ENCODE data around the gene ZNF280D. TPM values are rescaled to one million over a fixed set of nuclear protein-coding genes. Genes with fewer than 3 reads are reported as not detected.
A peak's percentile ranks its signal among the peaks of the same experiment; 100 is the strongest.

The ZNF280D gene
- total RNA-seq, 2 donors from 2014 or later, result 28.3 to 38.7 TPM

- H3K27me3 ChIP-seq, result no peaks in the 10 kb centered on the region
- no peaks in the 10 kb centered on the region for H3K36me3 ChIP-seq (replicated peaks in 1 of 2; ENCODE audit: insufficient read depth in 1 of 2, low read depth in 2 of 2)
- DNase-seq, result peak; percentile 24 to 62 (median 35)
- no peaks in the 10 kb centered on the region for H3K9me3 ChIP-seq
- no peak overlapping the region for H3K4me3 ChIP-seq
- peaks cover 23% of the 10 kb centered on the region for H3K4me1 ChIP-seq
- ATAC-seq, result peak; percentile 92
- peak overlapping the region; percentile 54 to 64 (median 61) for H3K27ac ChIP-seq
- TF ChIP-seq CTCF (IDR thresholded peaks at IDR 0.05) (peak in 6 of 7 experiments; percentile 27 to 62 (median 48)), POLR2A (IDR thresholded peaks at IDR 0.05) (no peak)
- intact Hi-C loops (cut with DNase I), result no loop called here
Observed at GRCh38 chr15:56739964-56740640, 6.8 kb upstream of the ZNF280D start.

GRCh38 chr15:56739474-56739873 lies 6.2 kb upstream of the ZNF280D start:
- no peak overlapping the region for H3K4me3 ChIP-seq
- peak; percentile 12 for ATAC-seq

GRCh38 chr15:56737791-56738190 lies 4.5 kb upstream of the ZNF280D start:
- H3K27ac ChIP-seq, result no peak overlapping the region
- 77 to 85% methylated on average over 1 of the region's 1 CpG for WGBS, 2 donors
- no peak for DNase-seq
- H3K9me3 ChIP-seq, result no peaks in the 10 kb centered on the region
- no peaks in the 10 kb centered on the region for H3K27me3 ChIP-seq
- TF ChIP-seq CTCF (IDR thresholded peaks at IDR 0.05), result no peak
- no peak for TF ChIP-seq POLR2A (IDR thresholded peaks at IDR 0.05)
- no peak overlapping the region for H3K4me3 ChIP-seq
- peaks cover 29% of the 10 kb centered on the region for H3K4me1 ChIP-seq
- H3K36me3 ChIP-seq (replicated peaks in 1 of 2; ENCODE audit: insufficient read depth in 1 of 2, low read depth in 2 of 2), result no peaks in the 10 kb centered on the region
- ATAC-seq, result no peak
- intact Hi-C loops (cut with DNase I), result no loop called here

More at GRCh38 chr15:56739474-56739873, 6.2 kb upstream of the ZNF280D start:
- intact Hi-C loops (cut with DNase I), result no loop called here
- DNase-seq, result no peak
- H3K9me3 ChIP-seq, result no peaks in the 10 kb centered on the region
- H3K4me1 ChIP-seq, result peaks cover 23% of the 10 kb centered on the region
- H3K36me3 ChIP-seq (replicated peaks in 1 of 2; ENCODE audit: insufficient read depth in 1 of 2, low read depth in 2 of 2), result no peaks in the 10 kb centered on the region
- H3K27me3 ChIP-seq, result no peaks in the 10 kb centered on the region
- no peak for TF ChIP-seq CTCF (IDR thresholded peaks at IDR 0.05)
- TF ChIP-seq POLR2A (IDR thresholded peaks at IDR 0.05), result no peak
- WGBS, 2 donors, result 70% methylated on average over 4 of the region's 4 CpGs
- peak overlapping the region; percentile 14 to 64 (median 61) for H3K27ac ChIP-seq

- TF ChIP-seq CTCF (IDR thresholded peaks at IDR 0.05), result no peak
- TF ChIP-seq POLR2A (IDR thresholded peaks at IDR 0.05), result no peak
- no peaks in the 10 kb centered on the region for H3K36me3 ChIP-seq (replicated peaks in 1 of 2; ENCODE audit: insufficient read depth in 1 of 2, low read depth in 2 of 2)
- no peaks in the 10 kb centered on the region for H3K9me3 ChIP-seq
- 70 to 75% methylated on average over 5 of the region's 5 CpGs for WGBS, 2 donors
- ATAC-seq (no peak), DNase-seq (no peak)
- intact Hi-C loops (cut with DNase I), result no loop called here
- H3K27ac ChIP-seq, result no peak overlapping the region
- no peak overlapping the region for H3K4me3 ChIP-seq
- H3K27me3 ChIP-seq, result no peaks in the 10 kb centered on the region
- H3K4me1 ChIP-seq, result peaks cover 31% of the 10 kb centered on the region
Observed at GRCh38 chr15:56736881-56737707, 3.8 kb upstream of the ZNF280D start.
